Activated CD4-positive, alpha-beta T cell treated with anti-CD3 and anti-CD28 coated beads, Interleukin-2, amount 50 U/mL, for 4 hours (primary cell): ENCODE measurements around the gene BNC1.
"Not testable (repeated sequence)": the region's sequence is repeated elsewhere in the genome, so short reads cannot be mapped to it uniquely, and the experiment has no call there.

Source experiments
- DNase-seq, 2 experiments: peaks; one replicate each; pipeline ENCODE4 v3.0.0-alpha.2; 2020

BNC1 gene

GRCh38 chr15:83295417-83295816 lies 11.0 kb upstream of the BNC1 start:
- DNase-seq = no peak

- no peak for DNase-seq
Measured at GRCh38 chr15:83293201-83293600, 8.7 kb upstream of the BNC1 start.

- DNase-seq = no peak
Measured at GRCh38 chr15:83292317-83292716, 7.9 kb upstream of the BNC1 start.

DNA sequence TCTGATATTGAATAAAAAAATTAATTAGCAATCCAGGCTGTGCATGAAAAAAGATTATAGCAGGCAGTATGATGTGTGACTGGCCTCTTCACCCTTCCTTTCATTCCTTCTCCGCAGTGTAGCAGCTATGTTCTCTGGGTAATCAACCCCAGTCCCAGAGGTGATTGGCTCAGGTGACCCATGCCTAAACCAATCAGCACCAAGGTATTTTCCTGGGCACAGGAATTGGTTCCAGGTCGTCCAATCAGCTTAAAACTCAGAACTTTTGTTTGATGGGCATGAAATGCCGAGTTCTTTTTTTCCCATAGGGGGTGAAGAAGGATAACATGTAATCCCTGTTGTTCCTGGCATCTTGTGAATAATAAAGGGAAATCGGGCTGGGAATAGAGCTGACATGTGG lies 5.8 kb upstream of the BNC1 start:
- DNase-seq = no peak

DNA sequence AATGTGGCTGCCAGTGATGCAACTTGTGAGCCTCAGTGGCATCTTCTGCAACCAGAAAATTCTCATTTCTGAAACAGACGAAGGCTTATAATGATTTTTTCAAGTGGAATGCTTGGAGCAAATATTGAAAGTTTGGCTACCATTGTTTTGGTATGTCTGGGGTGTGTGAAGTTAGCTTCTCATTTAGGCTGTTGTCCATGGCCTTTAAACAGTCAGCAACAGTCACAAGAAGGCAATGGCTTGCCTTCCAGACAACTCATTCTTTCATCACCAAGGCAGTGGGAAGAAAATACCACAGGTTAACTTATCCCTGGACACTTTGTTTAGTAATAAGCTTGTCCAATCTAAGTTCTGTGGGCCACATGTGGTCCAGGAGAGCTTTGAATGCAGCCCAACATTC lies 4.7 kb upstream of the BNC1 start:
- no peak for DNase-seq

GRCh38 chr15:83288381-83288801 lies 3.9 kb upstream of the BNC1 start:
- DNase-seq = no peak

GRCh38 chr15:83287541-83288027 lies 3.1 kb upstream of the BNC1 start:
- no peak for DNase-seq

DNA sequence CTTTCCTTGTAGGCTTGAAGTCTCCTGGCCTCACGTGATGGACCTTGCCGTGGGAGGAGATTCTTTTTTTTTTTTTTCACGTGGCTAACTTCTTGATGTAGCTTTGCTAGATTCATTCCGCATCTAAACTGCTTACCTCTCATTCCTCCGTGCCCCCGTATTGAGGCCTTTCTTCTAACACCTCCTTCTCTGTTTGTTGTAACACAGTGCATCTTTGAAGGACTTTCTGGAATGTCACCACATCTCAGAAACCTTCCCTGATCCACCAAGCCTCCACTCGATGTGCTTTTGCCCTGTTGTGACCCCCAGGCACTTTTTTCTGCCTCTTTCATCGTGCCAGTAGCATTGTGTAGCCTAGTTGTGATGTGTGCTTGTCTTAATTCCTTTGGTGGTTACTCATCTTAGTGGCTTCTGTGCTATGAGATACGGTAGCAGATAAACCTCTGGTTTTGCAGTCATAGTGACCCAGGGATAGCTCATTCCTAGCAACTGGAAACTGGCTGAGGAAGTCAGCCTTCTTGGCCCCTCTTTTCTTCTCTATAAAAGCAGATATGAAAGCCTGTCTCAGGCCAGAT lies 1.6 kb upstream of the BNC1 start:
- DNase-seq = no peak

DNA sequence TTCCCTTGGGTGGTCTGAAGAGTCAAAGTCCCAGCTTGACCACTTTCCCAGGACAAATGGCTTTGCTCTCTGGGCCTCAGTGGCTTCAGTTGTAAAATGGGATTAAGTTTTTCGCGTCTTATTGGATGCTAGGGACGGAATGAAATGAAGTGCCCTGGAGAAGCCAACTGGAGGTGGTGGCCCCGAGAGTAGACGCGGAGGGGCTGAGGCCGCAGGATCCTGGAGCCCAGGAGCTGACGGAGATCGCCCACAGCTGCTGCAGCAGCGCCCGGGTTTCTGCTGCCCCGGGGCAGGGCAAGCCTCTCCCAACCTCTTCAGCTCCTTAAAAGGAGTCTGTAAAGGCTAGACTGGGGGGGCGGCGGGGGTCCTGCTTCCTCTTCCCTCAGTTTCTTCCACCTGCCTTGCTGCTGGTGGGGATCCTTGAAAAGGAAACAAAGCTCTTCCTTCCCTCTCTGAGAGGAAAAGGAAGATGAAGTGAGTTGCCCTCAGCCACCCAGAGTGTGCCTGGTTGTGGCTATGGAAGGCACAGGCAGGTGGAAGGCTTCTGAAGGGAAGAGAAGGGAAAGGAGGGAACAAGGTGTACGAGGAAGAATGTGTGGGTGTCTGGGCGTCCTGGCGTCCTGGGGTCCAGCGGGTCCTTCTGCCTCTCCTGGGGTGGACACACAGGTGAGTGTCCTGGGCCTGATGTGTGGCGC lies 967 bp upstream of the BNC1 start:
- no peak for DNase-seq

GRCh38 chr15:83283813-83284558 lies 478 bp downstream of the BNC1 start:
- no peak for DNase-seq

GRCh38 chr15:83283138-83283812 lies 1.2 kb downstream of the BNC1 start:
- DNase-seq = no peak

GRCh38 chr15:83282776-83283137 lies 1.7 kb downstream of the BNC1 start:
- DNase-seq = no peak

DNA sequence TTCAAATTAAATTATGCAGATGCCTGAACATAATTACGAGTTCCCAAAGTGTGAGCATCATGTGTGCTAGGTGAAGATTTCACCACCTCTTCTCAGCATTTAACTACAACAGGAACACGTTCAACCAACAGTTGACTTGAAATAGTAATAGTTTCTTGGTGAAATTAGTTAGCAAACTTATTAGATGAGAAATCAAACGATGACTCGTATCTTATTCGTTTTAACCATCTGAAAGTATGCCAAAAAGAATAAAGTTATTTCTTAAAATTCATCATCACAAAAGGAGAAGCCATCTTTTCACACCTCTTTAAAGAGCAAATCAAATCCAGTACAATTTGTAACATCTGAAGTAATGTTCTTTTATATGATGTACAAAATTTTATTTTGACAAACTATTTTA lies 2.3 kb downstream of the BNC1 start:
- no peak for DNase-seq

GRCh38 chr15:83278191-83278590 lies 6.3 kb downstream of the BNC1 start:
- DNase-seq = no peak

- DNase-seq = no peak
Measured at GRCh38 chr15:83276661-83277060, 7.8 kb downstream of the BNC1 start.

GRCh38 chr15:83275412-83275811 lies 9.1 kb downstream of the BNC1 start:
- no peak for DNase-seq

- DNase-seq = no peak
Measured at GRCh38 chr15:83270176-83270575, 14.3 kb downstream of the BNC1 start.

GRCh38 chr15:83268147-83268546 lies 16.3 kb downstream of the BNC1 start:
- no peak for DNase-seq

DNA sequence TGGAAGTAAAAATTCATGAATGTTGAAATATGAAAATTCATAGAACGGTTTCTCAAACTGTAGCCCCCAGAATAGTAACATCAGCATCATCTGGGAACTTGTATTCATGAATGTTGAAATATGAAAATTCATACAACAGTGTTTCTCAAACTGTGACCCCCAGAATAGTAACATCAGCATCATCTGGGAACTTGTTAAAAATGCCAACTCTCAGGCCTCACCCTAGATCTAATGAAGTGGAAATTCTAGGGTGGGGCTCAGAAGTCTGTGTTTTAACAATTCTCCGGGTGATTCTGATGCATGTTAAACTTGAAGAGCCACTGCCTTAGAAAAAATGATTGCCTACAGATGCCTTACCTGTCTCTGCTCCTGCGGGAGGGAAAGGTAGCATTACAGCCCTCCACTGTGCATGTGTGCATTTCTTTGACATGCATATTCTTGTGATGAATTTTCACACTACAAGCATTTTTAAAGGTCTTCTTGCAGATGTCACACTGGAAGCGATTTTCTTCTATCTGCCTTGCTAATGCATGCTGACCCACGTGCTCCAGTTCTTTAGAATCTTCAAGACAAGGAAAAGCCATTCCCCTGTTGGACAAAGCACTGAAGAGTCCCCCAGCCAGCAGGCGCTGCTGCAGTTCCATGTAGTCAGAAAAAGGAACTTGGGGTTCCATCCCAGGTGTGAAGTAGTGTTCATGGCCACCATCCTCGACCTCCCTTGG lies 21.7 kb downstream of the BNC1 start:
- no peak for DNase-seq

GRCh38 chr15:83262181-83262580 lies 22.3 kb downstream of the BNC1 start:
- not testable (repeated sequence) for DNase-seq

DNA sequence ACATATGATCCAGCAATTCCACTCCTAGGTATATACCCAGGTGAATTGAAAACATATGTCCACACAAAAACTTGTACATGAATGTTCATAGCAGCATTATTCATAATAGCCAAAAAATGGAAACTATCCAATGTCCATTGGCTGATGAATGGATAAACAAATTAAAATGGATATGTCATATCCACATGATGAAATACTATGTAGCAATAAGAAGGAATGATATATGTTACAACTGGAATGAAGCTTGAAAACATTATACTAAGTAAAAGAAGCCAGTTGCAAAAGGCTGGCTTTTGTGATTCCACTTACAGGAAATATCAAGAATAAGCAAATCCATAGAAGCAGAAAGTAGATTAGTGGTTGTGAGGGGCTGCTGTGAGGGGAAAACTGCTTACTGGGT lies 33.7 kb downstream of the BNC1 start:
- no peak for DNase-seq

- no peak for DNase-seq
Measured at GRCh38 chr15:83249030-83249343, 35.5 kb downstream of the BNC1 start.
